K562 (cell line): ENCODE results near the gene ZBTB16. TPM values are rescaled to one million over a fixed set of nuclear protein-coding genes. Genes with fewer than 3 reads are reported as not detected.

ENCODE experiments used
- ATAC-seq: fragments of 200-7000 bp; cut with Tn5 transposase; 3 replicates; pipeline ENCODE4 v1.9.1; 2020; ENCODE audit warnings: moderate library complexity
- BruUV-seq: library from RNA; stranded (reverse); fragments of 400-500 nt; replicated peaks from 2 replicates; lab custom pipeline; 2021; lab: Mats Ljungman, UMichigan
- CTCF ChIA-PET: fragments of 300-600 bp; formaldehyde crosslinking; extraction: SDS; loops from one replicate; lab custom pipeline; 2021; ENCODE audit warnings: low intra/inter-chr PET ratio; lab: Yijun Ruan, JAX
- POLR2A ChIA-PET: fragments of 300-600, 350-650 bp; sonication (Branson Sonifier 250); formaldehyde crosslinking; extraction: SDS; loops from one replicate; lab custom pipeline; 2021; ENCODE audit warnings: antibody characterized with exemption, inconsistent platforms; lab: Yijun Ruan, JAX
- DNase-seq, 4 experiments: peaks; one replicate each; pipeline versions ENCODE4 v3.0.0 to v3.0.0-alpha.2; 2011 to 2018; ENCODE audit warnings: low spot score in 3 of 4, mixed read lengths in 3 of 4; ENCODE audit errors: extremely low read depth in 1 of 4
- FAIRE-seq: peaks from 2 replicates; lab custom pipeline; 2011; peaks lifted over from hg19 to GRCh38; lab: Jason Lieb, UNC
- H2AFZ ChIP-seq: 2 replicates; pipeline ENCODE4 v1.6.0; 2011; ENCODE audit warnings: low read depth, low read length, control low read depth, inconsistent platforms
- H3K27ac ChIP-seq: fragments of 200-600 bp; 3 replicates; pipeline ENCODE4 v1.8.0; 2011; ENCODE audit warnings: low read depth, mild to moderate bottlenecking, control low read depth, inconsistent platforms, low read length, moderate library complexity, mixed read lengths; ENCODE audit errors: extremely low read depth
- H3K27me3 ChIP-seq, 2 experiments: fragments of 300-600 bp in 1 of 2; 2 replicates in 1 of 2; 3 replicates in 1 of 2; pipeline versions ENCODE4 v1.6.0 to v1.8.0; 2011; ENCODE audit warnings: inconsistent platforms in 2 of 2, low read length in 2 of 2, mild to moderate bottlenecking in 1 of 2, mixed read lengths in 1 of 2, moderate library complexity in 1 of 2; ENCODE audit not compliant: control insufficient read depth in 2 of 2, insufficient read depth in 2 of 2
- H3K36me3 ChIP-seq: fragments of 300-600 bp; 3 replicates; pipeline ENCODE4 v1.8.0; 2011; ENCODE audit warnings: mild to moderate bottlenecking, low read length, inconsistent platforms; ENCODE audit not compliant: control insufficient read depth, insufficient read depth
- H3K4me1 ChIP-seq, 2 experiments: fragments of 200-600 bp in 1 of 2; replicated peaks in 1 of 2; 2 replicates in 1 of 2; 3 replicates in 1 of 2; pipeline versions ENCODE4 v1.5.1 to v1.8.0; 2011; ENCODE audit warnings: inconsistent platforms in 2 of 2, low read length in 2 of 2, mild to moderate bottlenecking in 1 of 2, mixed read lengths in 1 of 2, moderate library complexity in 1 of 2; ENCODE audit not compliant: control insufficient read depth in 2 of 2, insufficient read depth in 2 of 2
- H3K4me2 ChIP-seq: 2 replicates; pipeline ENCODE4 v1.6.1; 2011; ENCODE audit warnings: low read length, control low read depth, inconsistent platforms, mixed read lengths; ENCODE audit not compliant: insufficient read depth
- H3K4me3 ChIP-seq: fragments of 200-600 bp; sonication (generic), shearing (Covaris generic); 2 replicates; pipeline ENCODE4 v1.5.1; 2016; ENCODE audit warnings: control low read depth, inconsistent platforms
- H3K79me2 ChIP-seq: fragments of 200-600 bp; 3 replicates; pipeline ENCODE4 v1.8.0; 2011; ENCODE audit warnings: low read length, inconsistent platforms; ENCODE audit not compliant: control insufficient read depth, insufficient read depth
- H3K9ac ChIP-seq, 2 experiments: 2 replicates each; pipeline versions ENCODE4 v1.6.0 to v1.6.1; 2011; ENCODE audit warnings: low read depth in 2 of 2, low read length in 2 of 2, control low read depth in 1 of 2, inconsistent platforms in 1 of 2, mild to moderate bottlenecking in 1 of 2, mixed read lengths in 1 of 2; ENCODE audit not compliant: insufficient read depth in 1 of 2
- H3K9me1 ChIP-seq: one replicate; pipeline ENCODE4 v1.6.0; 2011; ENCODE audit warnings: inconsistent platforms, mild to moderate bottlenecking, low read length, moderate library complexity; ENCODE audit not compliant: control insufficient read depth, insufficient read depth
- H3K9me3 ChIP-seq: replicated peaks from 2 replicates; pipeline ENCODE4 v1.5.1; 2011; ENCODE audit warnings: low read depth, low read length, inconsistent platforms; ENCODE audit not compliant: control insufficient read depth, insufficient read depth
- H4K20me1 ChIP-seq: replicated peaks from 2 replicates; pipeline ENCODE4 v1.6.1; 2011; ENCODE audit warnings: low read length, inconsistent platforms, mixed read lengths; ENCODE audit not compliant: control insufficient read depth, insufficient read depth
- BRD4 ChIP-seq: fragments of 200-600 bp; sonication (generic); IDR thresholded peaks from 2 replicates; pipeline ENCODE4 v1.6.1; 2017; ENCODE audit warnings: inconsistent platforms
- HDAC3 ChIP-seq: fragments of 450-650 bp; IDR thresholded peaks from 2 replicates; pipeline ENCODE4 v1.6.1; 2018; ENCODE audit warnings: borderline replicate concordance, mild to moderate bottlenecking, moderate library complexity; ENCODE audit not compliant: partially characterized antibody
- MAX ChIP-seq: sonication (generic); formaldehyde crosslinking; IDR thresholded peaks from 2 replicates; pipeline ENCODE4 v1.9.0; 2022; ENCODE audit warnings: mild to moderate bottlenecking, missing genetic modification reagents
- RFX1 ChIP-seq: fragments of 450-650 bp; IDR thresholded peaks from 2 replicates; pipeline ENCODE4 v1.6.1; 2016; ENCODE audit warnings: mild to moderate bottlenecking, moderate library complexity
- SIRT6 ChIP-seq: IDR thresholded peaks from one replicate; pipeline ENCODE4 v1.6.1; 2012; ENCODE audit warnings: low read depth, mild to moderate bottlenecking, control low read depth, inconsistent platforms, low read length, moderate library complexity
- TRIM28 ChIP-seq: fragments of 450-650 bp; IDR thresholded peaks from 2 replicates; pipeline ENCODE4 v1.6.1; 2017
- YY1 ChIP-seq, 3 experiments: IDR thresholded peaks; 2 replicates each; pipeline ENCODE4 v1.6.1; 2011; ENCODE audit warnings: low read length in 2 of 3, mild to moderate bottlenecking in 2 of 3, moderate library complexity in 2 of 3, borderline replicate concordance in 1 of 3, control low read depth in 1 of 3, low read depth in 1 of 3; ENCODE audit not compliant: insufficient read depth in 3 of 3, insufficient replicate concordance in 2 of 3, control insufficient read depth in 1 of 3, insufficient read length in 1 of 3; ENCODE audit errors: extremely low read depth in 1 of 3
- ZBTB26 ChIP-seq: fragments of 450-650 bp; formaldehyde crosslinking; IDR thresholded peaks from 2 replicates; pipeline ENCODE4 v1.4.0; 2022; ENCODE audit warnings: missing genetic modification characterization
- WGBS: fragments of 100-300 bp; shearing (Covaris generic); methylation state at CpG from one replicate; pipeline ENCODE4 v1.1.6; 2016; ENCODE audit warnings: low coverage, mixed read lengths; ENCODE audit not compliant: insufficient coverage; ENCODE audit errors: missing lambda C conversion rate; 5-methylcytosine and 5-hydroxymethylcytosine counted together
- in situ Hi-C: fragments of 300-500 bp; cut with MboI; formaldehyde crosslinking; loops from 4 replicates; pipeline ENCODE4 v1.15.0; 2018; ENCODE audit warnings: inconsistent platforms, mixed read lengths
- intact Hi-C: fragments of 100-400 bp; cut with micrococcal nuclease; formaldehyde crosslinking; loops from 2 replicates; pipeline ENCODE4 v1.14.2; 2022
- polyA plus RNA-seq, 8 experiments: library from polyadenylated mRNA; depleted of rRNA in 4 of 8; stranded (reverse) in 5 of 8; unstranded in 3 of 8; fragments of >200 nt; fragmentation: Nextera tagmentation in 2 of 8; fragmentation: Illumina TruSeq in 1 of 8; extraction: Ambion mirVana in 2 of 8; extraction: Trizol in 1 of 8; gene quantifications; 2 replicates each; pipeline versions ENCODE4 v1.2.1 to v1.2.3, GENCODE V29; 2011 to 2014; ENCODE audit warnings: inconsistent platforms in 1 of 8, missing spikeins in 1 of 8
- total RNA-seq, 7 experiments: library from RNA; depleted of rRNA in 6 of 7; stranded (reverse); fragments of >200 nt in 6 of 7; fragmentation: Illumina TruSeq in 2 of 7; extraction: Trizol in 2 of 7; gene quantifications; 2 replicates each; pipeline versions ENCODE4 v1.2.1 to v1.2.3, GENCODE V29; 2011 to 2021; ENCODE audit warnings: low replicate concordance in 1 of 7
- TF ChIP-seq, protein P1 (sequence below): sonication (generic); formaldehyde crosslinking; IDR thresholded peaks from 2 replicates; pipeline ENCODE4 v1.8.0; 2022; ENCODE audit warnings: mild to moderate bottlenecking, missing genetic modification reagents
- TF ChIP-seq, protein P2 (sequence below): sonication (generic); formaldehyde crosslinking; IDR thresholded peaks from 2 replicates; pipeline ENCODE4 v1.8.0; 2022; ENCODE audit warnings: mild to moderate bottlenecking, missing genetic modification reagents

ZBTB16 gene
- total and polyA plus RNA-seq, 9 of the 15 experiments (the other 6 are each of a cell fraction or from before 2014, with no cell fraction given) = 0.06 to 0.40 (median 0.24) TPM; not detected in 4

DNA sequence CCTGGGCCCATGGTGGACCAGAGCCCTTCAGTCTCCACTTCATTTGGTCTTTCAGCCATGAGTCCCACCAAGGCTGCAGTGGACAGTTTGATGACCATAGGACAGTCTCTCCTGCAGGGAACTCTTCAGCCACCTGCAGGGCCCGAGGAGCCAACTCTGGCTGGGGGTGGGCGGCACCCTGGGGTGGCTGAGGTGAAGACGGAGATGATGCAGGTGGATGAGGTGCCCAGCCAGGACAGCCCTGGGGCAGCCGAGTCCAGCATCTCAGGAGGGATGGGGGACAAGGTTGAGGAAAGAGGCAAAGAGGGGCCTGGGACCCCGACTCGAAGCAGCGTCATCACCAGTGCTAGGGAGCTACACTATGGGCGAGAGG, 4.3 kb downstream of the ZBTB16 start:
- no peaks in the 10 kb centered on the region for H3K9me1 ChIP-seq
- no peak for FAIRE-seq
- no peak overlapping the region for H3K27ac ChIP-seq
- H3K4me3 ChIP-seq = no peak overlapping the region
- H4K20me1 ChIP-seq = peaks cover 9% of the 10 kb centered on the region; the same call in 1 of the 2 replicates
- H3K9ac ChIP-seq = no peak overlapping the region
- TF ChIP-seq SIRT6 = no peak
- TF ChIP-seq, protein P1, sequence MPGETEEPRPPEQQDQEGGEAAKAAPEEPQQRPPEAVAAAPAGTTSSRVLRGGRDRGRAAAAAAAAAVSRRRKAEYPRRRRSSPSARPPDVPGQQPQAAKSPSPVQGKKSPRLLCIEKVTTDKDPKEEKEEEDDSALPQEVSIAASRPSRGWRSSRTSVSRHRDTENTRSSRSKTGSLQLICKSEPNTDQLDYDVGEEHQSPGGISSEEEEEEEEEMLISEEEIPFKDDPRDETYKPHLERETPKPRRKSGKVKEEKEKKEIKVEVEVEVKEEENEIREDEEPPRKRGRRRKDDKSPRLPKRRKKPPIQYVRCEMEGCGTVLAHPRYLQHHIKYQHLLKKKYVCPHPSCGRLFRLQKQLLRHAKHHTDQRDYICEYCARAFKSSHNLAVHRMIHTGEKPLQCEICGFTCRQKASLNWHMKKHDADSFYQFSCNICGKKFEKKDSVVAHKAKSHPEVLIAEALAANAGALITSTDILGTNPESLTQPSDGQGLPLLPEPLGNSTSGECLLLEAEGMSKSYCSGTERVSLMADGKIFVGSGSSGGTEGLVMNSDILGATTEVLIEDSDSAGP (CRISPR knock-in tag) = no peak
- TF ChIP-seq HDAC3 = no peak
- no peak for TF ChIP-seq YY1 (IDR thresholded peaks at IDR 0.05; ENCODE audit: borderline replicate concordance in 1 of 3, control insufficient read depth in 1 of 3, extremely low read depth in 1 of 3, insufficient read depth in 3 of 3, insufficient read length in 1 of 3, insufficient replicate concordance in 2 of 3, low read depth in 1 of 3, low read length in 2 of 3)
- no peak for TF ChIP-seq RFX1
- no peak for TF ChIP-seq MAX
- no peak for TF ChIP-seq ZBTB26 (CRISPR knock-in tag)
- no peak for TF ChIP-seq TRIM28
- TF ChIP-seq BRD4 = no peak
- TF ChIP-seq, protein P2, sequence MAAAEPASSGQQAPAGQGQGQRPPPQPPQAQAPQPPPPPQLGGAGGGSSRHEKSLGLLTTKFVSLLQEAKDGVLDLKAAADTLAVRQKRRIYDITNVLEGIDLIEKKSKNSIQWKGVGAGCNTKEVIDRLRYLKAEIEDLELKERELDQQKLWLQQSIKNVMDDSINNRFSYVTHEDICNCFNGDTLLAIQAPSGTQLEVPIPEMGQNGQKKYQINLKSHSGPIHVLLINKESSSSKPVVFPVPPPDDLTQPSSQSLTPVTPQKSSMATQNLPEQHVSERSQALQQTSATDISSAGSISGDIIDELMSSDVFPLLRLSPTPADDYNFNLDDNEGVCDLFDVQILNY (CRISPR knock-in tag) = no peak
- peaks cover 0 to 24% of the 10 kb centered on the region in 2 experiments; a peak in 3 of 5 replicates for H3K4me1 ChIP-seq
- no peak for DNase-seq
- no peaks in the 10 kb centered on the region for H3K9me3 ChIP-seq
- intact Hi-C loops (no loop called here), in situ Hi-C loops (no loop called here)
- peaks cover 73 to 90% of the 10 kb centered on the region in 2 experiments for H3K27me3 ChIP-seq
- no peak overlapping the region for H3K4me2 ChIP-seq
- no peaks in the 10 kb centered on the region for H3K36me3 ChIP-seq
- ChIA-PET POLR2A (no interaction called here), CTCF (no interaction called here)
- BruUV-seq = no TSS peak
- no peak overlapping the region for H2AFZ ChIP-seq
- WGBS = 1% methylated on average over 8 of the region's 8 CpGs
- H3K79me2 ChIP-seq = no peaks in the 10 kb centered on the region
- ATAC-seq = no peak
